DMS79 treated with DMSO at 0.1 percent for 48 hours (cell line): ENCODE results near the gene USP34.
"Not testable (repeated sequence)": the region's sequence is repeated elsewhere in the genome, so short reads cannot be mapped to it uniquely, and the experiment has no call there.

Experiments used
- DNase-seq: peaks from one replicate; lab custom pipeline; 2025; lab: John Stamatoyannopoulos, UW

The USP34 gene

DNA sequence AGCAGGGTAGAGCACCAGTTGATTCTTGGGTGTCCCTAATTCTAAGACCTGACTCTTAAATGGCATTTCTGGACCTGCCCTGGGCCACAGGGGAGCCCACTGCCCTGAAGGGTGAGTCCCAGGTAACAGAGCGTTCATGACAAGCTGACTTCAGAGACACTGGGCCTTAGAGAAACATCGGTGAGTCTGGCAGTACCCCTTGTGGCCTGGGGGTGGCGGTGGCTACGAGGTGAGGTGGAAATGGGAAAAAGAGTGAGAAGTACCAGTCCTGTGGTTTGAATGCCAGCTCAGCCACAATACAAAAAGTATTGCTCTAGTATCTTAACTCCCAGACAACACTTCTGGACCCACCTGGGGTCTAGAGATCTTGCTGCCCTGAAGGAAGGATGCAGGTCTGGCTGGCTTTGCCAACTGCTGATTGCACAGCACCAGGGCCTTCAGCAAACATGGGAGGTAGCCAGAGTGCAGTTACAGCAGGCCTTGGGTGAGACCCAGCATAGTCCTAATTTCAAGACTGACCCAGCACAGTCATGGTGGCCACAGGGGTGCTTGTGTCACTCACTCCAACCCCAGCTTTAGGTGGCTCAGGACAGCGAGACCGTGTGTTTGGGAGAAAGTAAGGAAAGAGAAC, 44.5 kb downstream of the USP34 start:
- DNase-seq = no peak

DNA sequence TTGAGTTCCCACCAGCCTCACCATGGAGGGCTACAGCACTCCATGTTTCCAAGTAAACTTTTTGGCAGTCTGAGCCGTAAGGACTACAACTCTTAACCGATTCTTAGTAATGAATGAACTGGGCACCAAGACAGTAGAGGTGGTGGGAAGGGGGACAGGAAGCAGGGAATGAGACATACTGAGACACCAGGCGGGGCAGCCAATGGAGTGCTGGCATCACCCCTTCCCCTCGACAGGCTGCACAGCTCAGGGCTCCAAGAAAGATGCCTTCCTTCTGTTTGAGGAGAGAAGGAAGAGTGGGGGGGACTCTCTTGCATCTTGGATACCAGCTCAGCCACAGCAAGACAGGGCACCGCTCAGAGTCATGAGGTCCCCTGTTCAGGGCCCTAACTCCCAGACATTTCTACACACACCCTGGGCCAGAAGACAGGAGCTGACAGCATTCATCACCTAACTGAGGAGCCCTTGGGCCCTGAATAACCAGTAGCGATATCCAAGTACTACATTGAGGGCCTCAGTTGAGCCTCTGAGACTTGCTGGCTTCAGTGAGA, 45.2 kb downstream of the USP34 start:
- no peak for DNase-seq

- no peak for DNase-seq
Observed at GRCh38 chr2:61423714-61424113, 47.2 kb downstream of the USP34 start.

GRCh38 chr2:61421611-61422010, 49.3 kb downstream of the USP34 start:
- no peak for DNase-seq

- DNase-seq = no peak
Observed at GRCh38 chr2:61420991-61421544, 49.8 kb downstream of the USP34 start.

DNA sequence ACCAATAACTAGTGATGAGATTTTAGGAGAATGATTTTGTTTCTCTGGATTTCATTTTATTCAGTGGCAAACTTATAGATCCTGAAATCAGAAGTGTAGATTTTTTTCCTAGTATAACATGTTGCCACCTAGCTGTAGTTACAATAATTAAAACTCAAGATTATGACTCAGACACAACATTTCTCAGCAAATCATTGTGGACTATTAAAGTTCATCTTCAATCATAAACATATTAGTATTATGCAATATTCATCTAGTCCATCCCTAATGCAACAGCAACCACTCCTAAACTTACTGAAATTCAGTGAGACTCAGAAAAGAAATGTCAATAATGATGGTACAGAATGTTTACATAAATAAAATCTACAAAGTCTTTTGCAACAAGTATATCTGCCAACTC, 51.3 kb downstream of the USP34 start:
- no peak for DNase-seq

DNA sequence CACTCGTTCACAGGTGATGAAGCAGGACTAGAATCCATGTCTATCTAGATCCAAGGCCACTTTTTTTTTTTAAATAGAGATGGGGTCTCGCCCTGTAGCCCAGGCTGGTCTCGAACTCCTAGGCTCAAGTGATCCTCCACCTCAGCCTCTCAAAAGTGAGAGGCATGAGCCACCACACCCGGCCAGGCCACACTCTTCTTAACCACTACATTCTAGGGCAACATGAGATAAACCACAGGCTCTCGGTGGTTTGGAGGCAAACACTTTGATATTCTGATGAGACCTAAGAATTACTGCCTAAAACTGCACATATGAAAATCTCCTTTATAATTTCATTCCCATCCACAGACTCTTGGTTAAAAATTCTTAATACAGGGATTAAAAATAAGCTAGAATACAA, 51.8 kb downstream of the USP34 start:
- DNase-seq = no peak

DNA sequence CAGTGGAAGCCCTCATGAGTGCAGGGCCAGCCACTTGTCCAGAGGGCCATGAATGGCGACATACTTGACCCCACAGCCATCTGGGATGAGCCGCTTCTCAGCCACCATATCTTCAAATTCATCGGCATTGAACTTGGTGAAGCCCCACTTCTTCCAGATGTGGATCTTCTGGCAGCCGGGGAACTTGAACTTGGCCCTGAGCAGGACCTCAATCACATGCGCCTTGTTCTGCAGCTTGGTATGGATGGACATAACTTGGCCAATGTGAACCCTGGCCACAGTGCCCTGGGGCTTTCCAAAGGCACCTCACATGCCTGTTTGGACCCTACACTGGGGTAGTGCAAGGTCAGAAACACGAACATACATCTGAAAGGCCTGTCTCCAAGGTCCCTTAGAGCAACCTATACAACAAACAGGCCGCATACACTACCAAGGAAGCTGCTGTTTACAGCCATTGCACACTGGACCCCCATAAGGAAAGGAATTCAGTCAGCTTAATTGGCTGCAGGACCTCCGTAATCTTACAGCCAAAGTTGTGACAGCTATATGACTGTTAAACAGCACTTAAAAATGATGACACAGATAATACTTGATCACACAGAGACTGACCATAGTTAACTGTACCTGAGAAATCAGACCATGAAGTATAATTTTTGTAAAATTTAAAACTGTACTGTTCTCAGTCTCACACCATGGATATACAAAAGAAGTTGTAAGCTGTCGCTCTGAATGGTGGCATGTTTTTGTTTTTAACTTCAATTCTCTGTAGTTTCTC, 53.8 kb downstream of the USP34 start:
- no peak for DNase-seq

DNA sequence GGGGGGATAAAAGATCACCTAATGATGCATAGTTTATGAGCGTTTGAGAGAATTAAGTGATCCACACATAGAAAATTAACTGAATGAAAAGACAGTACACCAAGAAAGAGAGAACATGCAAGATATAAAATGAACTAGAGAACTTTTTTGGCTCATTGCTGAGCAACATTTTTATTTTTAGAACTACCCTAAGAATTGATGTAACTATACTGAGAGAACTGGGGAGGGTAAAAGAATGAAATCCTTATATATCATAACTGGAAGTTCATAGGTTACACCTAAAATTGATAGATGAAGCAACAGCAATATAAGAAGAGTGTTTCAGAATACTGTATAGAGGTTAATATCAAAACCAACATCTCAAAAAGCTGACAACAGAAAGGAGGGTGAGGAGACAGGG, 55.6 kb downstream of the USP34 start:
- no peak for DNase-seq

- DNase-seq = no peak
Observed at GRCh38 chr2:61414674-61415073, 56.2 kb downstream of the USP34 start.

- DNase-seq = no peak
Observed at GRCh38 chr2:61411109-61411508, 59.8 kb downstream of the USP34 start.

DNA sequence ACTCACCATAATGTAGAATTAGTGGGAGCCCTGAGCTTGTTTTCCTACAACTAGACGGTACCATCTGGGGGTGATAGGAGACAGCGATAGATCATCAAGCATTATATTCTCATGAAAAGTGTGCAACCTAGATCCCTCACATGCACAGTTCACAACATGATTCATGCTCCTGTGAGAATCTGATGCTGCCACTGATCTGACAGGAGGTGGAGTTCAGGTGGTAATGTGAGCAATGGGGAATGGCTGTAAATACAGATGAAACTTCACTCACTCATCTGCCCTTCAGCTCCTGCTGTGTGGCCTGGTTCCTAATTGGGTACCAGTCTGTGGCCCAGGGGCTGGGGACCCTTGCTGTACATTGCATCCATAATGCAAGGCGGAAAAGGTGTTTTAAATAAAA, 60.7 kb downstream of the USP34 start:
- DNase-seq = no peak

GRCh38 chr2:61405813-61406212, 65.1 kb downstream of the USP34 start:
- no peak for DNase-seq

DNA sequence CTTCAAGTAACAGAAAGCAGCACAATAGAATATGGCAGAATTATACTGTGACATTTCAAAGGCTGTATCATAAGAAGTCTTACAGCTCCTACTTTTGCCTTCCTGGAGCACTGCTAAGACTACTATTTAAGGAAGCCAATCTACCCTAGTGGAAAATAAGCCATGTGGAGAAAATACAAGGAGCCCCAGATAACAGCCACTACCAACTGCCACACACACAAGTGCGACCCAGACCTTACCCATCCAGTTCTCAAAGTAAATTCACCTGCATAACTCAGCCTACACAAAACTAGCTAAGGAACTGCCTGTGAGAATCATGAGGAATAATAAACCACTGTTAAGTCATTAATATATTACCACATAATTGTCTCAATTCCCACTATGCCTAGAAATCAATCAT, 66.4 kb downstream of the USP34 start:
- DNase-seq = no peak

DNA sequence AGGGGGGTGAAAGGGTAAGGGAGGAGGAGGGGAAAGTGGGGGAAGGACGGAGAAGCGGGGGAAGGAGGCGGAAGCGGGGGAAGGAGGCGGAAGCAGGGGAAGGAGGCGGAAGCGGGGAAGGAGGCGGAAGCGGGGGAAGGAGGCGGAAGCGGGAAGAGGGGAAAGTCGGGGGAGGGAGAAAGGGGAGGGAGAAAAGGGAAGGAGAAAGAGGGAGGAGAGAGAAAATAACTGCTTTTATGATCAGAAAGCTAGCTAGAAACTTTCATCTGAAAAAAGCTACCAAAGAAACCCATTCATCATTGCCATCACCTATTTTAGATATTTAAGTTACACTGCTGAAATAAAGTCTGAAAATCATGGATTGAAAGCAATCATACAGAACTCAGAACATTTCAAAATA, 72.5 kb downstream of the USP34 start:
- DNase-seq = no peak

DNA sequence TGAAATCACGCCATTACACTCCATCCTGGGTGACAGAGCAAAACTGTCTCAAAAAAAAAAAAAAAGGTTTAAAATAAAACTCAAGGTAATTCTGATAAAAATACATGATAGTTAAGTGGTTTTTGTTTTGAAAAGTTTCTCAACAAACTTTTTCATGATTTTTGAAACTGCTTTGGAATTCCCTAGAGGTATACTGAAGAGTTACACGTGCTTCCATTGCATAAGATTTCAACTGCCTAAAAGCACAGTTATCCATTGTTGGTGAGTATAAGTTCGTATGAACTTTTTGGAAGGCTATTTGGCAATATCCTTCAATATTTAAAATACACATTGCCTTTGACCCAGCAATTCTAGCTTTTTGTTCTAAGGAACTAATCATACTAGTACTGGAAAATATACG, 74.9 kb downstream of the USP34 start:
- no peak for DNase-seq

- not testable (repeated sequence) for DNase-seq
Observed at GRCh38 chr2:61387588-61387987, 83.3 kb downstream of the USP34 start.

GRCh38 chr2:61380882-61381197, 90.0 kb downstream of the USP34 start:
- not testable (repeated sequence) for DNase-seq

DNA sequence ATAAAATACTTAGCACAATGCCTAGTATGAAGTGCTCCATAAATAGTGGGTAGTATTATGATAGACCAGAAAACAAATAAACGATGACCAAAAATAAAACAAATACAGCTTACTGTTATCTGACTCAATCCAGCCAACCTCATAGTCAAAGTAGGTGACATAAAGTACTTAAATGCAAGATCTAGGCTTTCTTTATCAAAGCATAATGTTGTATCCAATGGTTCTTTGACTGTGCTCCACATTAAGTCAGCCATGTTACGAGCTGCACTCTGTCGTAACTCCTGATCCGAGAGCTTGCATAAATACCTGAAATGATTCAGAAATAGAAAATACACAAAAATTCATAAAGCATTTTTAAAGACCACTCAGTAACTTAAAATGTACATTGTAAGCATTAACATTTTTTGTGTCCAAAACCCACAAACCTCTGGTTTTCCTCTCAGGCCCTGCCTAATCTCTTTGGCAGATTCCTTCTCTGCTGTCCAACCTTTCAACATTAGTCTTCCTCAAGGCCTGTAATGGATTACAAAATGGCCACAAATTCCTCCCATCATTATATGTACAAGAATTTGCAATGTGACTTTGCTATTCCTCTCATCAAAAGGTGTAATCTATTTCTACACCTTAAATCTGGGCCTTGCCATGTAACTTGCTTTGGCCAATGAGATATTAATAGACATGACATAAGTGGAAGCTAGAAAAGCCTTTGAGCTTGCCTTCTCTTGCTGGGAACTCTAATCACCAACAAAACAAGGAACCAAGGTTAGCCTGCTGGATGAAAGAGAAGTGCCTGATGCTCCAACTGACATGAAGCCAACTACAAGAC, 90.6 kb downstream of the USP34 start:
- no peak for DNase-seq

GRCh38 chr2:61379521-61379920, 91.4 kb downstream of the USP34 start:
- DNase-seq = no peak

DNA sequence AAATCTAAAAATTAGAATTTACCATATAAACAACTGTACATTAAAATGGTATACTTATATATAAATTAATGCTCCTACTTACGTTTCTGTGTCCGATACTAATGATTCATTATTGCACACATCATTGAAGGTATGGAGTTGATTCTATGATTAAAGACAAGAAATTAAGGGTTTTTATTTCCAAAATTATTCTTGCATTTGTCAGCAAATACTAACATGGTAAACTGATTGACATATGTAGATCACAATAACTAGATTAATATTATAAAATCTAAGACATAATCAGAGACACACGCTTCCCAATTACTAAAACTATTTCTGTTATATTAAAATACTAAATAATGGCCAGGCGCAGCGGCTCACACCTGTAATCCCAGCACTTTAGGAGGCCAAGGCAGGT, 92.6 kb downstream of the USP34 start:
- DNase-seq = no peak

DNA sequence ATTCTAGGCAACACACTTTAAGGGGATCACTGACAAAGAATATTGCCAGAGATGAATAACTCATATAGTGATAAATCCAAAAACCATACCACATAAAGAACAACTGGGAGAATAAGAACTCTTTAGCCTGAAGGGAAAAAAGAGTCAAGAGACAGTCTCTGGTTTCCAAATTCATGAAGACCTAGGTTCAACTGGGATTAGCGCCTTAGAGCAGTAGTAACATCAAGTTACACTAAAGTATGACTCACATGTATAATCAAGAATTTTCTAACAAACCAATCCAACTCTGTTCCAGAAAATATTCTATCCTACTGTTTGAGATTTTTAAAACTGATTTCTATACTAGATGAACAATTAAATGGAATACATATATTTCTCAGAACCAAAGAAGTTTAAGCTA, 93.8 kb downstream of the USP34 start:
- DNase-seq = no peak

GRCh38 chr2:61376211-61376610, 94.7 kb downstream of the USP34 start:
- DNase-seq = no peak
